ENCODE measurements around the gene C6orf118. TPM values are rescaled to one million over a fixed set of nuclear protein-coding genes. Genes with fewer than 3 reads are reported as not detected.

Gene C6orf118
- total and polyA plus RNA-seq, 12 donors, result not detected

- intact Hi-C loops (cut with DNase I), result no loop called here
- TF ChIP-seq POLR2A (IDR thresholded peaks at IDR 0.05), result no peak
- TF ChIP-seq CTCF (IDR thresholded peaks at IDR 0.05), result no peak
- no peaks in the 10 kb centered on the region for H3K36me3 ChIP-seq (replicated peaks in 1 of 2)
- H3K4me1 ChIP-seq (replicated peaks in 1 of 2), result no peaks in the 10 kb centered on the region
- no peaks in the 10 kb centered on the region for H3K27me3 ChIP-seq
- no peak overlapping the region for H3K4me3 ChIP-seq
- WGBS, 4 donors, result 70 to 80% (median 75%) methylated on average over 1 of the region's 1 CpG
- no peaks in the 10 kb centered on the region for H3K9me3 ChIP-seq (replicated peaks in 1 of 3)
- H3K27ac ChIP-seq, result no peak overlapping the region
- DNase-seq, result no peak
Observed at GRCh38 chr6:165266621-165267020, 42.8 kb downstream of the C6orf118 start.

- Histone ChIP-seq H3K27ac (no peak overlapping the region), H3K9me3 (replicated peaks in 1 of 3) (no peaks in the 10 kb centered on the region), H3K4me1 (replicated peaks in 1 of 2) (no peaks in the 10 kb centered on the region), H3K36me3 (replicated peaks in 1 of 2) (no peaks in the 10 kb centered on the region), H3K4me3 (no peak overlapping the region), H3K27me3 (no peaks in the 10 kb centered on the region)
- TF ChIP-seq POLR2A (IDR thresholded peaks at IDR 0.05) (no peak), CTCF (IDR thresholded peaks at IDR 0.05) (no peak)
- 60 to 76% (median 68%) methylated on average over 5 of the region's 5 CpGs for WGBS, 4 donors
- intact Hi-C loops (cut with DNase I), result no loop called here
- no peak for DNase-seq
Observed at GRCh38 chr6:165266191-165266590, 43.2 kb downstream of the C6orf118 start.

GRCh38 chr6:165260462-165260861, 48.9 kb downstream of the C6orf118 start:
- intact Hi-C loops (cut with DNase I), result no loop called here
- H3K4me1 ChIP-seq (replicated peaks in 1 of 2), result no peaks in the 10 kb centered on the region
- TF ChIP-seq POLR2A (IDR thresholded peaks at IDR 0.05) (no peak), CTCF (IDR thresholded peaks at IDR 0.05) (no peak)
- no peak for DNase-seq
- H3K4me3 ChIP-seq, result no peak overlapping the region
- whole genome bisulfite sequencing, 4 donors, result 43 to 68% (median 57%) methylated on average over 2 of the region's 2 CpGs
- no peaks in the 10 kb centered on the region for H3K9me3 ChIP-seq (replicated peaks in 1 of 3)
- no peaks in the 10 kb centered on the region for H3K27me3 ChIP-seq
- no peaks in the 10 kb centered on the region for H3K36me3 ChIP-seq (replicated peaks in 1 of 2)
- no peak overlapping the region for H3K27ac ChIP-seq

- WGBS, 4 donors, result 54 to 71% (median 64%) methylated on average over 3 of the region's 3 CpGs
- TF ChIP-seq CTCF (IDR thresholded peaks at IDR 0.05), result no peak
- TF ChIP-seq POLR2A (IDR thresholded peaks at IDR 0.05), result no peak
- Histone ChIP-seq H3K9me3 (replicated peaks in 1 of 3) (no peaks in the 10 kb centered on the region), H3K36me3 (replicated peaks in 1 of 2) (no peaks in the 10 kb centered on the region), H3K4me3 (no peak overlapping the region), H3K4me1 (replicated peaks in 1 of 2) (no peaks in the 10 kb centered on the region), H3K27ac (no peak overlapping the region), H3K27me3 (no peaks in the 10 kb centered on the region)
- intact Hi-C loops (cut with DNase I), result no loop called here
- DNase-seq, result no peak
Observed at GRCh38 chr6:165249808-165250207, 59.6 kb downstream of the C6orf118 start.
